Mesendoderm (in vitro differentiated cells): ENCODE measurements around the gene HERC3. TPM values are rescaled to one million over a fixed set of nuclear protein-coding genes. Genes with fewer than 3 reads are reported as not detected.
A peak's percentile ranks its signal among the peaks of the same experiment; 100 is the strongest.

Experiments
- DNase-seq: peaks from one replicate; pipeline ENCODE4 v3.0.0; 2013
- H2AK5ac ChIP-seq: 2 replicates; pipeline ENCODE4 v1.6.1; 2013; ENCODE audit warnings: low read length, inconsistent platforms
- H2BK120ac ChIP-seq: 2 replicates; pipeline ENCODE4 v1.6.1; 2013; ENCODE audit warnings: low read depth, mild to moderate bottlenecking, low read length, moderate library complexity, mixed read lengths
- H2BK15ac ChIP-seq: replicated peaks from 2 replicates; pipeline ENCODE4 v1.6.1; 2013; ENCODE audit warnings: low read depth, mild to moderate bottlenecking, moderate library complexity
- H2BK5ac ChIP-seq: 2 replicates; pipeline ENCODE4 v1.6.1; 2013; ENCODE audit warnings: low read length, inconsistent platforms
- H3K18ac ChIP-seq: 2 replicates; pipeline ENCODE4 v1.6.1; 2013; ENCODE audit warnings: mild to moderate bottlenecking, low read length, mixed read lengths
- H3K23ac ChIP-seq: one replicate; pipeline ENCODE4 v1.6.1; 2013; ENCODE audit warnings: low read length
- H3K27ac ChIP-seq: 2 replicates; pipeline ENCODE4 v1.5.1; 2013; ENCODE audit warnings: low read depth, mild to moderate bottlenecking, inconsistent platforms, low read length, moderate library complexity
- H3K27me3 ChIP-seq: 2 replicates; pipeline ENCODE4 v1.6.1; 2013; ENCODE audit warnings: low read length, control low read depth, mild to moderate bottlenecking, inconsistent platforms; ENCODE audit not compliant: insufficient read depth, poor library complexity
- H3K36me3 ChIP-seq: 2 replicates; pipeline ENCODE4 v1.6.1; 2013; ENCODE audit warnings: low read length, inconsistent platforms; ENCODE audit not compliant: control insufficient read depth, insufficient read depth
- H3K4ac ChIP-seq: one replicate; pipeline ENCODE4 v1.6.1; 2013; ENCODE audit warnings: low read depth, mild to moderate bottlenecking, low read length, moderate library complexity
- H3K4me1 ChIP-seq: 2 replicates; pipeline ENCODE4 v1.6.1; 2013; ENCODE audit warnings: low read depth, low read length, inconsistent platforms; ENCODE audit not compliant: control insufficient read depth
- H3K4me2 ChIP-seq: 2 replicates; pipeline ENCODE4 v1.6.1; 2013; ENCODE audit warnings: low read length
- H3K4me3 ChIP-seq: 2 replicates; pipeline ENCODE4 v1.5.1; 2013; ENCODE audit warnings: mild to moderate bottlenecking, low read length
- H3K56ac ChIP-seq: one replicate; pipeline ENCODE4 v1.6.1; 2013; ENCODE audit warnings: low read length
- H3K79me1 ChIP-seq: 2 replicates; pipeline ENCODE4 v1.6.1; 2013; ENCODE audit warnings: low read length, inconsistent platforms
- H3K79me2 ChIP-seq: 2 replicates; pipeline ENCODE4 v1.6.1; 2013; ENCODE audit warnings: mild to moderate bottlenecking, low read length; ENCODE audit not compliant: control insufficient read depth, insufficient read depth
- H3K9ac ChIP-seq: 2 replicates; pipeline ENCODE4 v1.6.1; 2013; ENCODE audit warnings: low read length, inconsistent platforms
- H4K5ac ChIP-seq: one replicate; pipeline ENCODE4 v1.6.1; 2013; ENCODE audit warnings: low read length
- H4K8ac ChIP-seq: one replicate; pipeline ENCODE4 v1.6.1; 2013; ENCODE audit warnings: low read depth, mild to moderate bottlenecking, control low read depth, low read length, moderate library complexity
- WGBS: extraction: QIAGEN DNeasy Blood & Tissue Kit; methylation state at CpG from one replicate; pipeline ENCODE4 v1.1.7; 2013; ENCODE audit warnings: low lambda C conversion rate, missing lambda C conversion rate; ENCODE audit not compliant: insufficient coverage; ENCODE audit errors: extremely low coverage; 5-methylcytosine and 5-hydroxymethylcytosine counted together
- polyA plus RNA-seq, 2 experiments: library from polyadenylated mRNA; stranded (reverse); fragments of 200-250 nt; gene quantifications; one replicate each; pipeline ENCODE4 v1.2.3, GENCODE V29; 2013

Gene HERC3
- polyA plus RNA-seq (2013, experiment 1 of 2): 3.1 TPM
- 3.0 TPM for polyA plus RNA-seq (2013, experiment 2 of 2)

DNA sequence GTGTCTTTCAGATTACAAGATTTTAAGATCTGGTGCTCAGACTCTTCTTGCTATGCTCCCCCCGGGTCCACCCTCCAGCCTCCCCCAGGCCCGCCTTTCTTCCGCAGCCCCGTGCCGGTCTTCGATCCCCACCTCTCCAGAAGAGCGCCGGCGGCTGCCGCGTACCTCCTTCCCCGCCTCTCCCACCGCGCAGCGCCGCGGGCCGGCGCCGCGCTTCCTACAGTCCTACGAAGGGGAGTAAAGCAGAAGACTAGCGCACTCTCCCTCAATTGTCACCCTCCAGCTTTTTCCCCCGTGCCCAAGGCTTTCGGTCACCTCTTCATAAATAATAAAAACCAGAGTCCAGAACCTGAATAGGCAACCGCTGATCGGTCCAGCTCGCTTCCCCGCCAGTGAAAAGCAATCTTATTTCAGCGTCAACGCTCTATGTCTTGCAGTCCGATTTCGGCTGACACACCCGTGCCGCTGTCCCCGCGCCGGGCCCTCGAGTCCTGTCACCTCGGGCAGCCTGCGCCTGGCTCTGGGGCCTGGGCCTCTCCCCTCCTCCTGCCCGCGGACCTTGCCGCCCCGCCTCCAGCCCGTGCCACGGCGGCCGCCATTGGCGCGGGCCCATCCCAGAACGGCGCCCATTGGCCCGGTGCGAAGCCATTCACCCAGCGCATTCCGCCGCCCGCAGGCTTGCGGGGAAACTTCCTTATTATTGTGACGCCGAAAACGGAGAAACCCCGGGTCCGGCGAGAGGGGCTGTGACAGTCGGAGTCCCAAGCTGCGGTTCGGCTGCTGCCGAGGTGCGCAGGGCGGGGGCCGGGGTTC lies at the start of gene HERC3:
Gene HERC3 (plus strand): TSS at position 694 of the 813 bp plus-strand sequence. CDS start 13,344 bp downstream, outside the sequence.
- Histone ChIP-seq H3K18ac (peak within 1 kb of the TSS; percentile 21), H3K56ac (peak within 1 kb of the TSS; percentile 85), H3K79me1 (no peaks in the 10 kb centered on the region), H4K8ac (no peak within 1 kb of the TSS), H3K23ac (no peak within 1 kb of the TSS), H3K4me3 (peak within 1 kb of the TSS; percentile 78), H3K27me3 (peaks cover 2% of the 10 kb centered on the region), H2BK5ac (no peak within 1 kb of the TSS), H3K4me2 (peak within 1 kb of the TSS; percentile 98), H2AK5ac (no peak within 1 kb of the TSS), H3K27ac (no peak within 1 kb of the TSS), H2BK15ac (no peak within 1 kb of the TSS), H3K4ac (no peak within 1 kb of the TSS), H4K5ac (no peak within 1 kb of the TSS), H3K79me2 (no peaks in the 10 kb centered on the region), H3K9ac (peak within 1 kb of the TSS; percentile 62), H3K4me1 (peaks cover 2% of the 10 kb centered on the region), H3K36me3 (no peaks in the 10 kb centered on the region), H2BK120ac (no peak within 1 kb of the TSS)
- peak; percentile 92 for DNase-seq
- no CpG with 5 or more reads among the region's 73 CpGs for WGBS

DNA sequence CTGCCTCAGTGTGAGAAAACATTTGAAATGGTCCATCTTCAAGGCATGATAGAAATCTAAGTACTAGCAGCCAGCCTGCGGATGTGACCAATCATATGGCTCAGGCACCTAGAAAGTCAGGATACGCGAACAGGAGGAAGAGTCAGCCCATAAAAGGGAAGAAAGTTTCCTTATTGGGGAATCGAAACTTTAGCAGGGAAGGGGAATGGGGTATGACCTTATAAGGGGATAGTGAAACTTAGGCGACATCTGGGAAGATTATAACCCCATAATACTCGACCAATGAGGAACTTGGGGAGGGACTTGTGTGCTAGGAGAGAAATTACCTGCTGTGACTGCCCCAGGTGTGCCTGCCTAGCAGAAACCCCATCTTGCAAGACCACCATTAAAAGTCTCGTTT lies 42.5 kb upstream of the HERC3 start:
- Histone ChIP-seq H4K5ac (no peak overlapping the region), H4K8ac (no peak overlapping the region), H2BK15ac (no peak overlapping the region), H3K27ac (no peak overlapping the region), H3K4me2 (no peak overlapping the region), H3K4me3 (no peak overlapping the region), H2BK120ac (no peak overlapping the region), H3K23ac (no peak overlapping the region), H3K79me1 (no peaks in the 10 kb centered on the region), H3K36me3 (no peaks in the 10 kb centered on the region), H3K4me1 (no peaks in the 10 kb centered on the region), H3K18ac (no peak overlapping the region), H3K4ac (no peak overlapping the region), H2AK5ac (no peak overlapping the region), H3K79me2 (no peaks in the 10 kb centered on the region), H3K27me3 (no peaks in the 10 kb centered on the region), H2BK5ac (no peak overlapping the region), H3K56ac (no peak overlapping the region), H3K9ac (no peak overlapping the region)
- DNase-seq: no peak
- WGBS: no CpG with 5 or more reads among the region's 7 CpGs

DNA sequence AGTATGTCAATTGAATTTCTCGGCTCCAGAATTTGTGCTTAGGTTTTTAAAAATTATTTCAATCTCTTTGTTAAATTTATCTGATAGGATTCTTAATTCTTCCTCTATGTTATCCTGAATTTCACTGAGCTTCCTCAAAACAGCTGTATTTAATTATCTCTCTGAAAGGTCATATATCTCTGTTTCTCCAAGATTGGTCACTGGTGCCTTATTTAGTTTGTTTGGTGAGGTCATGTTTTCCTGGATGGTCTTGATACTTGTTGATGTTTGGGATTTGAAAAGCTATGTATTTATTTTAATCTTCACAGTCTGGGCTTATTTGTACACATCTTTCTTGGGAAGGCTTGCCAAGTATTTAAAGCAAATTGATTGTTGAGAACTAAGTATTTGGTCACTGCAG lies 24.7 kb upstream of the HERC3 start:
- no peak for DNase-seq
- no CpG with 5 or more reads among the region's 1 CpG for WGBS
- no peak overlapping the region for H3K56ac ChIP-seq
- no peak overlapping the region for H3K9ac ChIP-seq
- no peak overlapping the region for H3K4me2 ChIP-seq
- no peak overlapping the region for H3K4me3 ChIP-seq
- peaks cover 4% of the 10 kb centered on the region for H3K4me1 ChIP-seq
- H2AK5ac ChIP-seq: no peak overlapping the region
- H3K23ac ChIP-seq: no peak overlapping the region
- H2BK120ac ChIP-seq: no peak overlapping the region
- H3K79me1 ChIP-seq: no peaks in the 10 kb centered on the region
- no peaks in the 10 kb centered on the region for H3K27me3 ChIP-seq
- H4K5ac ChIP-seq: no peak overlapping the region
- H3K27ac ChIP-seq: no peak overlapping the region
- H2BK15ac ChIP-seq: no peak overlapping the region
- H3K18ac ChIP-seq: no peak overlapping the region
- H4K8ac ChIP-seq: no peak overlapping the region
- no peak overlapping the region for H2BK5ac ChIP-seq
- H3K4ac ChIP-seq: no peak overlapping the region
- no peaks in the 10 kb centered on the region for H3K79me2 ChIP-seq
- no peaks in the 10 kb centered on the region for H3K36me3 ChIP-seq

DNA sequence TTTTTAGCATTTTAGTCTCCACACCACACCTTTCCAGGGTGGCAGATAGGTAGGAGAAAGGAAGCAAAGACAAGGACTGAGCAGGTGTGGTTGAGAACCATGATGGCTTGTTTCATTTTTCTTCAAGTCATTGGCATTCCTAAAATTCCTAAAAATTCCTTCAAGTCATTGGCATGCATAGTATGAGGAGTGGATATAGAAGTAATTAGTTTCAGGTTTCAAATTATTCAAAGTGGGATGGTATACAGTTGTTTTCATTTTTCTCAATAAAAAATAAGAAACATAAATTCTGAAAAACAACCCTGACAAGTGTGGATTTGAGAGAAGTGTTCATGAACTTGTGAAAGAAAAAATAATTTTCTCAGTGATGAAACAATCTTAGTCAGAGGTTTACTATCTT lies 22.3 kb upstream of the HERC3 start:
- no peaks in the 10 kb centered on the region for H3K27me3 ChIP-seq
- H2BK5ac ChIP-seq: no peak overlapping the region
- H4K5ac ChIP-seq: no peak overlapping the region
- DNase-seq: peak; percentile 75
- H3K9ac ChIP-seq: no peak overlapping the region
- no peak overlapping the region for H3K4me3 ChIP-seq
- H2BK120ac ChIP-seq: no peak overlapping the region
- H3K79me1 ChIP-seq: no peaks in the 10 kb centered on the region
- peaks cover 4% of the 10 kb centered on the region for H3K4me1 ChIP-seq
- no peak overlapping the region for H3K23ac ChIP-seq
- H4K8ac ChIP-seq: no peak overlapping the region
- H2AK5ac ChIP-seq: no peak overlapping the region
- H2BK15ac ChIP-seq: no peak overlapping the region
- no peaks in the 10 kb centered on the region for H3K36me3 ChIP-seq
- H3K79me2 ChIP-seq: no peaks in the 10 kb centered on the region
- H3K56ac ChIP-seq: peak overlapping the region; percentile 15
- H3K4me2 ChIP-seq: no peak overlapping the region
- no peak overlapping the region for H3K4ac ChIP-seq
- no peak overlapping the region for H3K27ac ChIP-seq
- no peak overlapping the region for H3K18ac ChIP-seq

GRCh38 chr4:88573276-88573980 lies 18.9 kb upstream of the HERC3 start:
- no peak overlapping the region for H2BK120ac ChIP-seq
- H2AK5ac ChIP-seq: no peak overlapping the region
- no peaks in the 10 kb centered on the region for H3K79me2 ChIP-seq
- no peak overlapping the region for H3K4me2 ChIP-seq
- no peak overlapping the region for H3K27ac ChIP-seq
- H3K36me3 ChIP-seq: no peaks in the 10 kb centered on the region
- no CpG with 5 or more reads among the region's 2 CpGs for WGBS
- H4K5ac ChIP-seq: no peak overlapping the region
- H3K79me1 ChIP-seq: no peaks in the 10 kb centered on the region
- no peak overlapping the region for H3K9ac ChIP-seq
- no peak overlapping the region for H3K23ac ChIP-seq
- peaks cover 4% of the 10 kb centered on the region for H3K4me1 ChIP-seq
- no peaks in the 10 kb centered on the region for H3K27me3 ChIP-seq
- H3K4me3 ChIP-seq: no peak overlapping the region
- no peak overlapping the region for H4K8ac ChIP-seq
- DNase-seq: no peak
- no peak overlapping the region for H3K4ac ChIP-seq
- no peak overlapping the region for H2BK15ac ChIP-seq
- H3K56ac ChIP-seq: no peak overlapping the region
- H3K18ac ChIP-seq: no peak overlapping the region
- H2BK5ac ChIP-seq: no peak overlapping the region
